NCI-H82 treated with DMSO at 0.1 percent for 48 hours (cell line): Measurements from ENCODE around the gene UFC1.

Experiments
- DNase-seq: peaks from one replicate; lab custom pipeline; 2025; ENCODE audit not compliant: unreplicated experiment; lab: John Stamatoyannopoulos, UW

The UFC1 gene

DNA sequence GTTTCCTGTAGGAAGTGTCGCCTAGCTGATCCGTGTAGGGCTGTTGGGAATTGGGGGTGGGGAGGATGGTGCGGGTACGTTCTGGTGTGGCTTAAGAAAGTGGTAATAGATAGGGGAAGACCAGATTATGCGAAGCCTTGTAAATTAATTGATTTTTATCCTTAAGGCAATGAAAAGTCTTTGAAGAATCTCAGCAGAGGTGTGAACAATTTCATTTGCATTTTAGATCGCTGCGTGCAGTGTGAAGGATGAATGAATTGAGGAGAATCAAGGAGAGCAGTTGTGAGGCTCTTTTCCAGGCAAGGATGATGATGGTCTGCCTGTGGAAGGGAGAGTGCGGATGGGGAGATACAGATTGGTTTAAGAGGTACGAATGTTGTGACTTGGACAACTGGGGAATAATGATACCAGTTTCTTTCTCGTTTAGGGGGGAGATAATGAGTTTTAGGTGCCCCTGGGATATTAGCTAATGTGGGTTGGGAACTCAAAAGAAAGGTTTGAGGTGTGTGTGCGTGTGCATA lies 20.5 kb upstream of the UFC1 start:
- DNase-seq = no peak

DNA sequence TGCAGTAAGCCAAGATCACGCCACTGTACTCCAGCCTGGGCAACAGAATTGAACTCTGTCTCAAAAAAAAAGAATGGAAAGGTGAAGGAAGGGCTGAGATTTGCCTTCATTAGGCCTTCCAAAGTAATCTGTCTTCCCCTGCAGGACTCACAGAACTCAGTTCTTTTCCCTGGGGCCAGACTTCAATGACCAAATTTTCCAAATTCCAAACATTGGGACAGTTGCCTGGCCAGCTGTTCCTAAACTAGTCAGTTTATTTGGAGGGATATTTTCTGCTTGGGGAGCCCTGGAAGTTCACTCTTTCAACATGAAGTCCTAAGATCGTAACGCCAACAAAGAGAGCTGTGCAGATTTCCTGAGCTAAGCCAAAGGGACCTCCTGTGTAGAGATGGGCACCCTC lies 15.9 kb upstream of the UFC1 start:
- no peak for DNase-seq

- no peak for DNase-seq
Observed at GRCh38 chr1:161138431-161138830, 15.3 kb upstream of the UFC1 start.

DNA sequence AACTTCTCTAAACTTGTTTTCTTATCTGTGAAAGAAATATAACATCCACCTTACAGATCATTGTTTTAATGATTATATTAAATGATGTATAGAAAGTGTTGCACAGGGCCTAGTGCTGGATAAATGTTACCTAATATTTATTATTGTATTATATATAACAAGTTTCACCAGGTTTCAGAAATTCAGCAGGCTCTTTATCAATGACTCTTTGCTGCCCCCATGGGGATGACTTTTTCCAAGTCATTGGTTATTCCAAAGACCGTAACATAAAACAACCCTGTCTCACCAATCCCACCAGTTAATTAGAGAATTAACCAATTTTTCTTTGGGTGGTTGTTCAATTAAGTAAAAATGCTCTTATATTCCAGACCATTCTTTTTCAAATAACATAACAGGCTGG lies 14.0 kb upstream of the UFC1 start:
- DNase-seq = no peak

DNA sequence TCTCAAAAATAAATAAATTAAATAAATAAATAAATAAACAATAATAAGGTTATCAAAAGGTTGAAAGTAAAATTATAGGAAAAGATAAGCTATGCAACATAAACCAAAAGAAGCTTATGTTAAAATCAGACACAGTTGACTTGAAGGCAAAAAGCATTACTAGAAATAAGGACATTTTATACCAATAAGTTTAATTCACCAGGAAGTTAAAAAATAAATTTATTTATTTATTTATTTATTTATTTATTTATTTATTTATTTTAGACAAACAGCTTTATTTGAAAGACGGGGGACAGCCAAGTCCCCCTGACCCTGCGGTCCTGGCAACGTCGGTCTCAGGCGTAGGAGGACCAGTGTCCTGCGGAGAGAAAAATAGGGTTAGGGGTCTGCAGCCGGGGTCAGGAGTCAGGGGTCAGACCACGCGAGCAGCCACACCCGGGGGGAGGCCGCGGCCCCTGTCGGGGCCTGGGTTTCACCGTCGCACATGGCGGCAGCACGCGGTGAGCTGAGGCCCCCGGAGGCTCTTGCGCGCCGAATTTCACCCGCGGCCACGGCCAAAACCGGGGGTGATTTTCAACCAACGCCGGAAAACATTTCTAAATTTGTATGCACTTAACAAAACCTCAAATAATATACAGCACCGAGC lies 12.9 kb upstream of the UFC1 start:
- DNase-seq = no peak

GRCh38 chr1:161145832-161146231 lies 7.9 kb upstream of the UFC1 start:
- no peak for DNase-seq

DNA sequence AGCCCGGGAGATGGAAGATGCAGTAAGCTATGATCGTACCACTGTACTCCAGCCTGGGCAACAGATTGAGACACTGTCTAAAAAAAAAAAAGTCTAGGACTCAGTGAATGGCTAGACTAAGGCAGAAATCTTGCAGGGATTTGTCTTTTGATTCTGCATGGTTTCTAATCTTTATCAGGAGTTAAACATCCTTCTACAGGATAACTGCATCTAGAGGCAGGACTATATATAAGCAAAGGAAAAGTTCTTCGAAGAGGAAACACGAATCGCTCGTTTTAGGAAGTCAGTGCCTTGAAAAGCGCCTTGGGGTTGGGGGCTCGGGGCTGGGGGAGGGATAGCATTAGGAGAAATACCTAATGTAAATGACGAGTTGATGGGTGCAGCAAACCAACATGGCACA lies 602 bp upstream of the UFC1 start:
- no peak for DNase-seq

GRCh38 chr1:161157867-161158266 lies 4.1 kb downstream of the UFC1 start:
- no peak for DNase-seq

- no peak for DNase-seq
Observed at GRCh38 chr1:161158316-161159010, 4.7 kb downstream of the UFC1 start.

- DNase-seq = peak; percentile 89
Observed at GRCh38 chr1:161159087-161159912, 5.5 kb downstream of the UFC1 start, which contains the start of gene USP21. Gene USP21, plus strand, starts transcription at chr1:161159500. Its CDS starts 1,141 bp downstream, at chr1:161160641.

DNA sequence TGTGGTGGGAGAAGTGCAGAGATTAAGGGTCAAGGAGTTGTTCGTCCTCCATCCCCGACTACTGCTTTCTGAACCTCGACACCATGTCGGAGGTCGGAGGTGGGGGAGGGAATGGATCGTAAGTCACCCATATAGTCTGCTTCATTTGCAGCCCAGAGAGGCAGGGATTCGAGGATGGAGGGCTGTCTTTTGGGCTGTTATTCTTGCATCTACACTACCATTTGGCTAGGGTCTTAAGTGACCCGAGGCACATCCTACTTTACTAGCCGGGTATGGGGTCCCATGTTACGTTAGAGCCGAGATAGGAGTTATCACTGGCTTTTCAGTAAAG lies 6.1 kb downstream of the UFC1 start:
- no peak for DNase-seq

- no peak for DNase-seq
Observed at GRCh38 chr1:161160671-161161145, 6.9 kb downstream of the UFC1 start.

GRCh38 chr1:161161652-161162051 lies 7.9 kb downstream of the UFC1 start:
- DNase-seq = no peak

DNA sequence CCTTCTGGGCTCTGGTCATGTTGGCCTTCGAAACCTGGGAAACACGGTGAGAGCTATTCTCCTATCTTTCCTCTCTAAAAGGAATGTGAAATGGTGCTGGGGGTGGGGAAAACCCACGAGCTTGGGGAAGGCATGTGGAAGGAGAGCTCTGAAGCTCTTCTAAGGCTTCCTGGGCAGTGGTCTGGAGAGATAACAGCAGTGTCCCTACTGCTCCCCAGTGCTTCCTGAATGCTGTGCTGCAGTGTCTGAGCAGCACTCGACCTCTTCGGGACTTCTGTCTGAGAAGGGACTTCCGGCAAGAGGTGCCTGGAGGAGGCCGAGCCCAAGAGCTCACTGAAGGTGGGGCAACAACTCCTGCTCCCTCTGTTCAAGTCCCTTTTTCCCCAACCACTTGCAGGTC lies 8.3 kb downstream of the UFC1 start:
- DNase-seq = no peak

DNA sequence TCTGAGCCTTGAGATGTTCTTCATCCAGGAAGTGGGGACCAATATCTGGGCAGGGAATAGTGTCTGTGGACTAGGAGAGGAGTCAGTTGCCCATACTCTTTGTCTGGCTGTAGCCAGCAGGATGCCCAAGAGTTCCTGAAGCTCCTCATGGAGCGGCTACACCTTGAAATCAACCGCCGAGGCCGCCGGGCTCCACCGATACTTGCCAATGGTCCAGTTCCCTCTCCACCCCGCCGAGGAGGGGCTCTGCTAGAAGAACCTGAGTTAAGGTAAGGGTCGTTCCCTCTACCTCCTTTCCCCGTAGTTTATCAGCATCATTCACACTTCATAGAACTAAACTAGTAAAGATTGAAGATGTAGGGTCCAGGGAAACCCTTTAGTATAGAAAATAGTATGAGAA lies 9.0 kb downstream of the UFC1 start:
- DNase-seq = no peak

DNA sequence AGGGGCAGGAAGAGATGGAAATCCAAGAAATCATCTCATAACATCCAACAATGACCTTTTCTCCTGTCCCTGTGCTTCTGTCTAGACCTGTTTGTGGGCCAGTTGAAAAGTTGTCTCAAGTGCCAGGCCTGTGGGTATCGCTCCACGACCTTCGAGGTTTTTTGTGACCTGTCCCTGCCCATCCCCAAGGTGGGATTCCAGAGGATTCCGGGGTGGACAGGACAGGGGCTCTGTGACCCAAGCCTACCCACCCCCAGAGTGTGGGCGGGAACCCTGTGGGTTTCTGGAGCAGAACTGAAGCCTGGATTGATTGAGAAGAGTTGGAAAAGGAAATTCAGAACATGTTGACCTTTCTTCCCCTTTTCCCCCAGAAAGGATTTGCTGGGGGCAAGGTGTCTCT lies 10.0 kb downstream of the UFC1 start:
- DNase-seq = no peak

DNA sequence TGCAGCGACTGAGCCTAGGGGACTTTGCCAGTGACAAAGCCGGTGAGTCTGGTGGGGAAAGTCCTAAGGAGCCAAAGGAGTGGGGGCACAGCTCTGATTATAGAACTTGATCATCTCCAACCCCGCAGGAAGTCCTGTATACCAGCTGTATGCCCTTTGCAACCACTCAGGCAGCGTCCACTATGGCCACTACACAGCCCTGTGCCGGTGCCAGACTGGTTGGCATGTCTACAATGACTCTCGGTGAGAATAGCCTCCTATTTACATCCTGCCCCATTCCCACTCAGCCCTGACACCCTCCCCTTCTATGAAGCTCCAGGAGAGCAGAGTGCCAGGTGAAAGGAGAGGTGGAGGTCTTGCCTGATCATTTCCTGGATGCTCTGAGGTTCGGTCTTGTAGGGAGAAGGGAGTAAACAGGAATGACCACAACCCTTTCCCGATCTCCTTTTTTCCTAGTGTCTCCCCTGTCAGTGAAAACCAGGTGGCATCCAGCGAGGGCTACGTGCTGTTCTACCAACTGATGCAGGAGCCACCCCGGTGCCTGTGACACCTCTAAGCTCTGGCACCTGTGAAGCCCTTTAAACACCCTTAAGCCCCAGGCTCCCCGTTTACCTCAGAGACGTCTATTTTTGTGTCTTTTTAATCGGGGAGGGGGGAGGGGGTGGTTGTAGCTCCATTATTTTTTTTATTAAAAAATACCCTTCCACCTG lies 11.3 kb downstream of the UFC1 start:
- DNase-seq = no peak

DNA sequence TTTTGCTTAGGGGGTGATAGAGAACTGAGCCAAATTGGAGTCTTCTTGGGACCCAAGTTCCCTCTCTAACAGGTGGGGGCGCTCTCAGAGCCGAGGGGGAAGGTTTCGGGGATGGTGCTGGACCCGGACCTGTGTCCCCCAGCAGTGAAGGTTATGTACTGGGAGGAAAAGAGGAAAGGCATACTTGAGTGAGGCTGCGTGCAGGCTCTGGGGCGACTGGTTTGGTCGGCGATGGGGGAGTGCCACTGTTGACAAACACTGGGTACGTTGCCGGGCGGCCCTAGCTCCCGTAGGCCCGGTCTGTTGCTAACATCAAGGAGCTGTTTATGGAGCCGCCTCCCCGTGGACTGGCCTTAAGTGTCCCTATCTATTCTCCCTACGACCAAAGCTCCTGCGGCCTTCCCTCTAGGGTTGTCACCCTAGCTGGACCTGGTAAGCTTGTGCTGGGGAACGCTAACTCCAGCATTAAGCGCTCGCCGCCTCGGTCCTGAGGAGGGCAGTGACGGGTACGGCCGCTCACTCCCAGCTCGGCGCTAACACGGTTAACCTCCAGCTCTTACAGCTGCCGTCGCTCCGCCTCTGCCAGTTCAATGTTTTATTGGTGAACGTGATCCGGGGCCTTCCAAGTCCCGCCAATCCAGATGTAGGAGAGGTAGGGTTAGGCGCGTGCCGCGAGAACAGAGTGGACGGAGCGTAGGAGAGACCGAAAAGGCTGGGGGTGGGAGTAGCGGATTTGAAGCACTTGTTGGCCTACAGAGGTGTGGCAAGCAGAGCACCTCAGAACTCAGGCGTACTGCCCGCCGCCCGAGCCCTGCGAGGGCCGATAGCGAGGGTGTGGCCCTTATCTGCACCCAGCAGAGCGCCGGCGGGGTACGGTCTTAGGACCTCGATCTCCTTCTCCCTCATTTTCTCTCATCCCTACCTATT lies 12.2 kb downstream of the UFC1 start, which contains the start of gene PPOX:
Gene PPOX (plus strand): TSS at position 685 of the 927 bp plus-strand sequence. CDS start 422 bp downstream, outside the sequence.
- peak; percentile 99 for DNase-seq

GRCh38 chr1:161166669-161167548 lies 13.1 kb downstream of the UFC1 start:
- no peak for DNase-seq
